ENCODE measurements around the gene SET.

- TF ChIP-seq GATA2 (IDR thresholded peaks at IDR 0.05; ENCODE audit: low read depth, low read length), result no peak
- TF ChIP-seq GATA3 (IDR thresholded peaks at IDR 0.05; ENCODE audit: low read depth, low read length), result no peak
These were observed 17.0 kb downstream of the SET start for GRCh38 chr9:128706045-128706444.

All from SH-SY5Y (cell line).